Endodermal cell (in vitro differentiated cells): ENCODE data around the gene HDAC11. TPM values are rescaled to one million over a fixed set of nuclear protein-coding genes. Genes with fewer than 3 reads are reported as not detected.

ENCODE experiments used
- DNase-seq: peaks from one replicate; pipeline ENCODE4 v3.0.0-alpha.2; 2017
- H3K27ac ChIP-seq: 2 replicates; pipeline ENCODE4 v1.5.1; 2013; ENCODE audit warnings: mild to moderate bottlenecking, low read depth, low read length, moderate library complexity
- H3K27me3 ChIP-seq: 2 replicates; pipeline ENCODE4 v1.6.1; 2013; ENCODE audit warnings: mild to moderate bottlenecking, low read length, moderate library complexity; ENCODE audit not compliant: insufficient read depth, control insufficient read depth, poor library complexity, severe bottlenecking
- H3K36me3 ChIP-seq: 2 replicates; pipeline ENCODE4 v1.7.0; 2013; ENCODE audit warnings: mild to moderate bottlenecking, low read length, moderate library complexity; ENCODE audit not compliant: control insufficient read depth, insufficient read depth
- H3K4me1 ChIP-seq: one replicate; pipeline ENCODE4 v1.7.0; 2013; ENCODE audit warnings: low read length; ENCODE audit not compliant: control insufficient read depth, insufficient read depth
- H3K4me3 ChIP-seq: 2 replicates; pipeline ENCODE4 v1.5.1; 2013; ENCODE audit warnings: mild to moderate bottlenecking, low read length, moderate library complexity
- H3K9ac ChIP-seq: 2 replicates; pipeline ENCODE4 v1.6.1; 2013; ENCODE audit warnings: mild to moderate bottlenecking, low read length, moderate library complexity; ENCODE audit not compliant: poor library complexity, severe bottlenecking; ENCODE audit errors: extremely low read depth
- H3K9me3 ChIP-seq: 2 replicates; pipeline ENCODE4 v1.6.1; 2013; ENCODE audit warnings: mild to moderate bottlenecking, low read length, moderate library complexity; ENCODE audit not compliant: control insufficient read depth
- H3K27ac Mint-ChIP-seq: 2 replicates; pipeline ENCODE4 v1.8.0; 2020; ENCODE audit warnings: mixed read lengths
- H3K27me3 Mint-ChIP-seq: 2 replicates; pipeline ENCODE4 v1.8.0; 2021; ENCODE audit warnings: mild to moderate bottlenecking, mixed read lengths; ENCODE audit not compliant: insufficient read depth
- H3K36me3 Mint-ChIP-seq: 2 replicates; pipeline ENCODE4 v1.8.0; 2020; ENCODE audit warnings: low read depth, mixed read lengths
- H3K4me1 Mint-ChIP-seq: 2 replicates; pipeline ENCODE4 v1.8.0; 2020; ENCODE audit warnings: mixed read lengths
- H3K4me3 Mint-ChIP-seq: 2 replicates; pipeline ENCODE4 v1.8.0; 2020; ENCODE audit warnings: mild to moderate bottlenecking, moderate library complexity, mixed read lengths
- H3K9me3 Mint-ChIP-seq: 2 replicates; pipeline ENCODE4 v1.8.0; 2020; ENCODE audit warnings: mild to moderate bottlenecking, mixed read lengths
- CTCF ChIP-seq: fragments of 200-600 bp; sonication (generic); conservative IDR thresholded peaks from 2 replicates; pipeline ENCODE4 v1.5.0; 2021; ENCODE audit warnings: antibody characterized with exemption, mild to moderate bottlenecking
- WGBS, 2 experiments: methylation state at CpG; one replicate each; pipeline versions ENCODE4 v1.1.5 to v1.1.7; 2013; ENCODE audit warnings: missing lambda C conversion rate in 2 of 2, mixed read lengths in 1 of 2; ENCODE audit not compliant: insufficient coverage in 1 of 2, insufficient read length in 1 of 2; 5-methylcytosine and 5-hydroxymethylcytosine counted together
- total RNA-seq, 2 donors: library from RNA; stranded (reverse); fragmentation: NEBNext Ultra II Directional in 1 of 2; extraction: Animal tissue kit (Norgen Biotek cat#: 25700) in 1 of 2; gene quantifications; 2 replicates in 1 of 2; 3 replicates in 1 of 2; pipeline ENCODE4 v1.2.1, GENCODE V29; 2021

The HDAC11 gene
- total RNA-seq, 2 donors from 2014 or later = 17.0 to 17.1 TPM

- H3K27me3 ChIP-seq = no peaks in the 10 kb centered on the region
- whole genome bisulfite sequencing, 2 experiments = 96 to 98% methylated on average over 5 of the region's 5 CpGs
- no peaks in the 10 kb centered on the region for H3K36me3 ChIP-seq
- no peaks in the 10 kb centered on the region for H3K9me3 ChIP-seq
- no peak overlapping the region for H3K9ac ChIP-seq
- peaks cover 16% of the 10 kb centered on the region for H3K9me3 Mint-ChIP-seq
- no peak overlapping the region for H3K27ac Mint-ChIP-seq
- no peaks in the 10 kb centered on the region for H3K27me3 Mint-ChIP-seq
- no peak overlapping the region for H3K4me3 ChIP-seq
- no peak overlapping the region for H3K27ac ChIP-seq
- no peak for DNase-seq
- H3K4me1 Mint-ChIP-seq = peaks cover 10% of the 10 kb centered on the region
- TF ChIP-seq CTCF = no peak
- peaks cover 9% of the 10 kb centered on the region for H3K4me1 ChIP-seq
- H3K36me3 Mint-ChIP-seq = no peaks in the 10 kb centered on the region
- H3K4me3 Mint-ChIP-seq = no peak overlapping the region
Observed at GRCh38 chr3:13522236-13522635, 42.1 kb downstream of the HDAC11 start.

- no peak for DNase-seq
- no peak overlapping the region for H3K4me3 Mint-ChIP-seq
- H3K4me1 ChIP-seq = peaks cover 9% of the 10 kb centered on the region
- H3K9me3 ChIP-seq = no peaks in the 10 kb centered on the region
- H3K36me3 ChIP-seq = no peaks in the 10 kb centered on the region
- H3K27ac Mint-ChIP-seq = no peak overlapping the region
- no peaks in the 10 kb centered on the region for H3K27me3 ChIP-seq
- peaks cover 16% of the 10 kb centered on the region for H3K9me3 Mint-ChIP-seq
- WGBS, 2 experiments = 94 to 95% methylated on average over 9 to 10 of the region's 10 CpGs
- TF ChIP-seq CTCF = no peak
- peaks cover 3% of the 10 kb centered on the region for H3K27me3 Mint-ChIP-seq
- H3K9ac ChIP-seq = no peak overlapping the region
- no peak overlapping the region for H3K4me3 ChIP-seq
- peaks cover 16% of the 10 kb centered on the region for H3K4me1 Mint-ChIP-seq
- H3K36me3 Mint-ChIP-seq = no peaks in the 10 kb centered on the region
- H3K27ac ChIP-seq = no peak overlapping the region
Observed at GRCh38 chr3:13524979-13525669, 45.0 kb downstream of the HDAC11 start.

- H3K36me3 Mint-ChIP-seq = no peaks in the 10 kb centered on the region
- H3K4me1 Mint-ChIP-seq = peaks cover 16% of the 10 kb centered on the region
- peak overlapping the region; percentile 86 for H3K27ac ChIP-seq
- no peaks in the 10 kb centered on the region for H3K9me3 ChIP-seq
- peaks cover 9% of the 10 kb centered on the region for H3K4me1 ChIP-seq
- peaks cover 16% of the 10 kb centered on the region for H3K9me3 Mint-ChIP-seq
- no peak for DNase-seq
- H3K4me3 Mint-ChIP-seq = no peak overlapping the region
- no peaks in the 10 kb centered on the region for H3K36me3 ChIP-seq
- no peak overlapping the region for H3K9ac ChIP-seq
- 68 to 80% methylated on average over 15 to 20 of the region's 20 CpGs for WGBS, 2 experiments
- no peak overlapping the region for H3K4me3 ChIP-seq
- no peaks in the 10 kb centered on the region for H3K27me3 ChIP-seq
- peak overlapping the region; percentile 65 for H3K27ac Mint-ChIP-seq
- peaks cover 3% of the 10 kb centered on the region for H3K27me3 Mint-ChIP-seq
- no peak for TF ChIP-seq CTCF
Observed at GRCh38 chr3:13525827-13526625, 45.9 kb downstream of the HDAC11 start.
